ENCODE data around the gene CPSF3. TPM values are rescaled to one million over a fixed set of nuclear protein-coding genes. Genes with fewer than 3 reads are reported as not detected.

CPSF3 gene
- total RNA-seq, 1 donor from 2014 or later, result 44.1 TPM

Other genes starting within 250 kb of the CPSF3 start
- gene ASAP2, start 216.8 kb upstream of the CPSF3 start, total RNA-seq, result 58.0 and 59.6 TPM in 2 replicates
- gene ITGB1BP1, start 126 bp upstream of the CPSF3 start, total RNA-seq, result 41.0 and 52.5 TPM in 2 replicates
- gene IAH1, start 50.9 kb downstream of the CPSF3 start, total RNA-seq, result 29.4 and 38.8 TPM in 2 replicates
- gene ADAM17, start 132.2 kb downstream of the CPSF3 start, total RNA-seq, result 54.0 and 65.0 TPM in 2 replicates
- 179 and 304 TPM in 2 replicates for gene YWHAQ, start 207.3 kb downstream of the CPSF3 start, total RNA-seq